HepG2 (cell line): ENCODE results near the gene KLRD1. TPM values are rescaled to one million over a fixed set of nuclear protein-coding genes. Genes with fewer than 3 reads are reported as not detected.

Source experiments
- ATAC-seq: fragments of 200-7000 bp; cut with Tn5 transposase; 3 replicates; pipeline ENCODE4 v1.9.1; 2020; ENCODE audit warnings: mild to moderate bottlenecking, moderate library complexity
- BruUV-seq: library from RNA; stranded (reverse); fragments of 400-500 nt; replicated peaks from 2 replicates; lab custom pipeline; 2021; lab: Mats Ljungman, UMichigan
- CTCF ChIA-PET: fragments of 300-600 bp; formaldehyde crosslinking; extraction: SDS; loops from one replicate; lab custom pipeline; 2021; ENCODE audit warnings: low total read pairs, inconsistent platforms, low intra/inter-chr PET ratio; lab: Yijun Ruan, JAX
- POLR2A ChIA-PET: fragments of 350-600 bp; sonication (Branson Sonifier 250); formaldehyde crosslinking; loops from one replicate; lab custom pipeline; 2020; ENCODE audit warnings: antibody characterized with exemption, inconsistent platforms; lab: Yijun Ruan, JAX
- DNase-seq: peaks from one replicate; pipeline ENCODE4 v3.0.0-alpha.2; 2015; ENCODE audit warnings: low spot score
- FAIRE-seq: peaks from 3 replicates; lab custom pipeline; 2011; peaks lifted over from hg19 to GRCh38; lab: Jason Lieb, UNC
- H2AFZ ChIP-seq: one replicate; pipeline ENCODE4 v1.6.1; 2011; ENCODE audit warnings: low read length, inconsistent platforms
- H3K27ac ChIP-seq: fragments of 300-600 bp; 3 replicates; pipeline ENCODE4 v1.8.0; 2011; ENCODE audit warnings: mixed run types, mild to moderate bottlenecking, mixed read lengths, low read length, inconsistent platforms; ENCODE audit not compliant: insufficient read depth; ENCODE audit errors: extremely low read length
- H3K27me3 ChIP-seq, 2 experiments: fragments of 200-600 bp in 1 of 2; 2 replicates in 1 of 2; 3 replicates in 1 of 2; pipeline versions ENCODE4 v1.6.0 to v1.8.0; 2011; ENCODE audit warnings: low read length in 2 of 2, mild to moderate bottlenecking in 2 of 2, moderate library complexity in 2 of 2, inconsistent platforms in 1 of 2; ENCODE audit not compliant: insufficient read depth in 2 of 2, control insufficient read depth in 1 of 2
- H3K36me3 ChIP-seq, 2 experiments: fragments of 200-600 bp in 1 of 2; replicated peaks in 1 of 2; 2 replicates in 1 of 2; 3 replicates in 1 of 2; pipeline versions ENCODE4 v1.5.1 to v1.8.0; 2011; ENCODE audit warnings: low read length in 2 of 2, inconsistent platforms in 1 of 2; ENCODE audit not compliant: insufficient read depth in 2 of 2, control insufficient read depth in 1 of 2
- H3K4me1 ChIP-seq: 2 replicates; pipeline ENCODE4 v1.5.1; 2012; ENCODE audit warnings: low read length, inconsistent platforms; ENCODE audit not compliant: insufficient read depth
- H3K4me2 ChIP-seq: 2 replicates; pipeline ENCODE4 v1.6.0; 2011; ENCODE audit warnings: low read depth, low read length, inconsistent platforms
- H3K4me3 ChIP-seq, 3 experiments: fragments of 200-600 bp in 1 of 3; sonication (generic), shearing (Covaris generic) in 1 of 3; replicated peaks in 1 of 3; 2 replicates each; pipeline ENCODE4 v1.5.1; 2011 to 2016; ENCODE audit warnings: low read length in 3 of 3, inconsistent platforms in 2 of 3, low read depth in 2 of 3, mild to moderate bottlenecking in 2 of 3, control low read depth in 1 of 3, mixed read lengths in 1 of 3; ENCODE audit not compliant: insufficient read depth in 1 of 3
- H3K79me2 ChIP-seq: one replicate; pipeline ENCODE4 v1.6.1; 2011; ENCODE audit warnings: low read length, inconsistent platforms; ENCODE audit not compliant: insufficient read depth
- H3K9ac ChIP-seq: 2 replicates; pipeline ENCODE4 v1.6.0; 2011; ENCODE audit warnings: mild to moderate bottlenecking, low read depth, low read length, inconsistent platforms; ENCODE audit not compliant: insufficient read depth
- H3K9me3 ChIP-seq: 2 replicates; pipeline ENCODE4 v1.5.1; 2012; ENCODE audit warnings: mild to moderate bottlenecking, low read length
- H4K20me1 ChIP-seq: 2 replicates; pipeline ENCODE4 v1.6.0; 2011; ENCODE audit warnings: inconsistent platforms, mild to moderate bottlenecking, low read length, moderate library complexity; ENCODE audit not compliant: insufficient read depth
- DDIT3 ChIP-seq: sonication (generic); formaldehyde crosslinking; IDR thresholded peaks from 2 replicates; pipeline ENCODE4 v1.4.0; 2020; ENCODE audit warnings: mild to moderate bottlenecking, missing genetic modification reagents
- FOXC1 ChIP-seq: sonication (generic); formaldehyde crosslinking; IDR thresholded peaks from 2 replicates; pipeline ENCODE4 v1.8.0; 2022; ENCODE audit warnings: mild to moderate bottlenecking, missing genetic modification reagents, borderline replicate concordance
- MTF1 ChIP-seq: sonication (generic); formaldehyde crosslinking; IDR thresholded peaks from 2 replicates; pipeline ENCODE4 v1.5.0; 2020; ENCODE audit warnings: missing genetic modification reagents
- NBN ChIP-seq: fragments of 450-650 bp; conservative IDR thresholded peaks from 2 replicates; pipeline ENCODE4 v1.6.1; 2017
- PATZ1 ChIP-seq: sonication (generic); formaldehyde crosslinking; IDR thresholded peaks from 2 replicates; pipeline ENCODE4 v1.4.0; 2020; ENCODE audit warnings: missing genetic modification reagents
- RFXAP ChIP-seq: sonication (generic); formaldehyde crosslinking; IDR thresholded peaks from 2 replicates; pipeline ENCODE4 v1.4.0; 2020; ENCODE audit warnings: missing genetic modification reagents, borderline replicate concordance
- RORA ChIP-seq: sonication (generic); formaldehyde crosslinking; IDR thresholded peaks from 2 replicates; pipeline ENCODE4 v1.5.0; 2020; ENCODE audit warnings: mild to moderate bottlenecking, missing genetic modification reagents, moderate library complexity
- TFDP1 ChIP-seq: IDR thresholded peaks from 2 replicates; pipeline ENCODE4 v1.6.1; 2016; ENCODE audit warnings: missing compliant biosample characterization, missing genetic modification reagents, borderline replicate concordance
- ZNF34 ChIP-seq: sonication (generic); formaldehyde crosslinking; IDR thresholded peaks from 2 replicates; pipeline ENCODE4 v1.4.0; 2020; ENCODE audit warnings: mild to moderate bottlenecking, missing genetic modification reagents, borderline replicate concordance
- ZNF672 ChIP-seq: sonication (generic); formaldehyde crosslinking; IDR thresholded peaks from 2 replicates; pipeline ENCODE4 v1.8.1; 2022; ENCODE audit warnings: missing genetic modification reagents
- ZNF775 ChIP-seq: sonication (generic); formaldehyde crosslinking; IDR thresholded peaks from 2 replicates; pipeline ENCODE4 v1.4.0; 2020; ENCODE audit warnings: missing genetic modification reagents, mild to moderate bottlenecking, moderate library complexity, borderline replicate concordance
- ZNF800 ChIP-seq: sonication (generic); formaldehyde crosslinking; IDR thresholded peaks from 2 replicates; pipeline ENCODE4 v1.4.0; 2020; ENCODE audit warnings: missing genetic modification reagents
- ZNF839 ChIP-seq: sonication (generic); formaldehyde crosslinking; IDR thresholded peaks from 2 replicates; pipeline ENCODE4 v1.4.0; 2020; ENCODE audit warnings: missing genetic modification reagents, mild to moderate bottlenecking, borderline replicate concordance
- WGBS: methylation state at CpG from one replicate; pipeline ENCODE4 v1.1.6; 2017; ENCODE audit warnings: low lambda C conversion rate; 5-methylcytosine and 5-hydroxymethylcytosine counted together
- in situ Hi-C: cut with HindIII; loops from 2 replicates; pipeline ENCODE4 v1.10.0; 2017; ENCODE audit warnings: low pct_unique_long_range_greater_than_20kb; ENCODE audit not compliant: extremely low pct_ligation_motif_present
- intact Hi-C: fragments of 100-400 bp; cut with micrococcal nuclease; formaldehyde crosslinking; loops from one replicate; pipeline ENCODE4 v1.10.0; 2022; ENCODE audit not compliant: unreplicated experiment
- polyA plus RNA-seq, 8 experiments: library from polyadenylated mRNA; depleted of rRNA in 3 of 8; stranded (reverse) in 7 of 8; unstranded in 1 of 8; fragments of >200 nt; fragmentation: Illumina TruSeq in 4 of 8; extraction: Trizol in 4 of 8; gene quantifications; 2 replicates each; pipeline versions ENCODE4 v1.2.1 to v1.2.3, GENCODE V29; 2011 to 2016; ENCODE audit warnings: low read depth in 4 of 8, missing spikeins in 1 of 8, mixed read lengths in 1 of 8; ENCODE audit not compliant: insufficient read depth in 1 of 8
- total RNA-seq, 5 experiments: library from RNA; depleted of rRNA; stranded (reverse); fragments of >200 nt; fragmentation: Illumina TruSeq; extraction: Trizol; gene quantifications; 2 replicates each; pipeline ENCODE4 v1.2.3, GENCODE V29; 2016; ENCODE audit warnings: low read depth in 1 of 5

KLRD1 gene
- total and polyA plus RNA-seq, 2 of the 13 experiments (the other 11 are each of a cell fraction or from before 2014, with no cell fraction given), result 0.01 TPM; not detected in 1

- no peak for TF ChIP-seq TFDP1
These were observed 2.3 kb upstream of the KLRD1 start (continued) for GRCh38 chr12:10305411-10305810.

GRCh38 chr12:10310926-10311720 lies 3.5 kb downstream of the KLRD1 start:
- ATAC-seq (no peak), FAIRE-seq (no peak), DNase-seq (no peak)
- Histone ChIP-seq H3K4me3 (no peak overlapping the region), H3K36me3 (no peaks in the 10 kb centered on the region), H2AFZ (no peak overlapping the region), H3K4me2 (no peak overlapping the region), H3K4me1 (no peaks in the 10 kb centered on the region), H3K79me2 (no peaks in the 10 kb centered on the region), H3K27ac (no peak overlapping the region), H4K20me1 (no peaks in the 10 kb centered on the region), H3K27me3 (no peaks in the 10 kb centered on the region), H3K9me3 (no peaks in the 10 kb centered on the region), H3K9ac (no peak overlapping the region)
- 14% methylated on average over 4 of the region's 4 CpGs for WGBS
- intact Hi-C loops (no loop called here), in situ Hi-C loops (no loop called here)
- BruUV-seq, result no TSS peak
- ChIA-PET POLR2A (no interaction called here), CTCF (no interaction called here)
- TF ChIP-seq DDIT3 (CRISPR knock-in tag) (no peak), PATZ1 (no peak), RORA (CRISPR knock-in tag) (no peak), ZNF800 (CRISPR knock-in tag) (no peak), RFXAP (CRISPR knock-in tag) (no peak), FOXC1 (CRISPR knock-in tag) (no peak), MTF1 (CRISPR knock-in tag) (no peak), NBN (no peak), ZNF34 (CRISPR knock-in tag) (no peak), ZNF672 (CRISPR knock-in tag) (no peak), ZNF839 (CRISPR knock-in tag) (no peak), ZNF775 (CRISPR knock-in tag) (no peak)
